HL-60 (cell line): ENCODE measurements around the gene RGS6.

ENCODE experiments used
- DNase-seq, 2 experiments: peaks; one replicate each; pipeline ENCODE4 v3.0.0-alpha.2; 2010 to 2020; ENCODE audit warnings: low read depth in 1 of 2, low spot score in 1 of 2
- H3K27ac ChIP-seq: fragments of 250-450 bp; sonication (Bioruptor Pico); replicated peaks from 2 replicates; pipeline ENCODE4 v1.5.1; 2020; ENCODE audit warnings: mild to moderate bottlenecking, moderate library complexity
- H3K27me3 ChIP-seq: fragments of 250-450 bp; sonication (Bioruptor Pico); 2 replicates; pipeline ENCODE4 v1.5.1; 2021; ENCODE audit warnings: mild to moderate bottlenecking, moderate library complexity; ENCODE audit not compliant: insufficient read depth, poor library complexity, severe bottlenecking
- H3K4me3 ChIP-seq: replicated peaks from 2 replicates; pipeline ENCODE4 v1.5.1; 2011; ENCODE audit warnings: mild to moderate bottlenecking, control low read depth, low read length; ENCODE audit not compliant: insufficient read depth
- GABPA ChIP-seq: IDR thresholded peaks from 2 replicates; pipeline ENCODE4 v1.6.1; 2012; ENCODE audit warnings: low read depth
- POLR2AphosphoS5 ChIP-seq: IDR thresholded peaks from 2 replicates; pipeline ENCODE4 v1.6.1; 2012; ENCODE audit warnings: low read depth
- SPI1 ChIP-seq: IDR thresholded peaks from 2 replicates; pipeline ENCODE4 v1.6.1; 2012; ENCODE audit warnings: low read depth, mild to moderate bottlenecking, borderline replicate concordance
- TF ChIP-seq, protein P1 (sequence below): IDR thresholded peaks from one replicate; pipeline ENCODE4 v1.5.1; 2011; ENCODE audit warnings: low read length, control low read depth, inconsistent platforms; ENCODE audit not compliant: insufficient read depth
- TF ChIP-seq, protein P2 (sequence below): IDR thresholded peaks from 2 replicates; pipeline ENCODE4 v1.6.1; 2012; ENCODE audit warnings: low read depth; ENCODE audit not compliant: insufficient replicate concordance

RGS6 gene

DNA sequence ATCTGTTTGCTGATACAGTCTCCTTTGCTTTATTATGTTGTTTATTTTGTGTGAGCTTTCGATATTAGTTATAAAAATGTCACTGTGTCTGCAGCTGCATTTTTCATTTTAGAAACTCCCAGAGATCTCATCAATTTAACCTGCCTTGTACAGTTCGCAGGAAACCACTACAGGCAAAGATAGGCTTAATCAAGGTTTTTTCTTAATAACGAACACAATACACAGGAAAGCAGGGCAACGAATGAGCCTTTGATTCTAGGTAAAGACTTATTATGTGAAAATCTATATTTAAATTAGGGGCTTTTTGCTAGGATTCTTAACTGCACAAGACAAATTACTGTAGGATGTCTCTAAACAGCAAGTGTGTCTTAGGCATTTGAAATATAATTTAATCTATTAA, 191.9 kb downstream of the RGS6 start:
- H3K27ac ChIP-seq = no peak overlapping the region
- TF ChIP-seq POLR2AphosphoS5 (no peak), GABPA (no peak), SPI1 (no peak)
- TF ChIP-seq, protein P1, sequence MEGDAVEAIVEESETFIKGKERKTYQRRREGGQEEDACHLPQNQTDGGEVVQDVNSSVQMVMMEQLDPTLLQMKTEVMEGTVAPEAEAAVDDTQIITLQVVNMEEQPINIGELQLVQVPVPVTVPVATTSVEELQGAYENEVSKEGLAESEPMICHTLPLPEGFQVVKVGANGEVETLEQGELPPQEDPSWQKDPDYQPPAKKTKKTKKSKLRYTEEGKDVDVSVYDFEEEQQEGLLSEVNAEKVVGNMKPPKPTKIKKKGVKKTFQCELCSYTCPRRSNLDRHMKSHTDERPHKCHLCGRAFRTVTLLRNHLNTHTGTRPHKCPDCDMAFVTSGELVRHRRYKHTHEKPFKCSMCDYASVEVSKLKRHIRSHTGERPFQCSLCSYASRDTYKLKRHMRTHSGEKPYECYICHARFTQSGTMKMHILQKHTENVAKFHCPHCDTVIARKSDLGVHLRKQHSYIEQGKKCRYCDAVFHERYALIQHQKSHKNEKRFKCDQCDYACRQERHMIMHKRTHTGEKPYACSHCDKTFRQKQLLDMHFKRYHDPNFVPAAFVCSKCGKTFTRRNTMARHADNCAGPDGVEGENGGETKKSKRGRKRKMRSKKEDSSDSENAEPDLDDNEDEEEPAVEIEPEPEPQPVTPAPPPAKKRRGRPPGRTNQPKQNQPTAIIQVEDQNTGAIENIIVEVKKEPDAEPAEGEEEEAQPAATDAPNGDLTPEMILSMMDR = no peak
- TF ChIP-seq, protein P2, sequence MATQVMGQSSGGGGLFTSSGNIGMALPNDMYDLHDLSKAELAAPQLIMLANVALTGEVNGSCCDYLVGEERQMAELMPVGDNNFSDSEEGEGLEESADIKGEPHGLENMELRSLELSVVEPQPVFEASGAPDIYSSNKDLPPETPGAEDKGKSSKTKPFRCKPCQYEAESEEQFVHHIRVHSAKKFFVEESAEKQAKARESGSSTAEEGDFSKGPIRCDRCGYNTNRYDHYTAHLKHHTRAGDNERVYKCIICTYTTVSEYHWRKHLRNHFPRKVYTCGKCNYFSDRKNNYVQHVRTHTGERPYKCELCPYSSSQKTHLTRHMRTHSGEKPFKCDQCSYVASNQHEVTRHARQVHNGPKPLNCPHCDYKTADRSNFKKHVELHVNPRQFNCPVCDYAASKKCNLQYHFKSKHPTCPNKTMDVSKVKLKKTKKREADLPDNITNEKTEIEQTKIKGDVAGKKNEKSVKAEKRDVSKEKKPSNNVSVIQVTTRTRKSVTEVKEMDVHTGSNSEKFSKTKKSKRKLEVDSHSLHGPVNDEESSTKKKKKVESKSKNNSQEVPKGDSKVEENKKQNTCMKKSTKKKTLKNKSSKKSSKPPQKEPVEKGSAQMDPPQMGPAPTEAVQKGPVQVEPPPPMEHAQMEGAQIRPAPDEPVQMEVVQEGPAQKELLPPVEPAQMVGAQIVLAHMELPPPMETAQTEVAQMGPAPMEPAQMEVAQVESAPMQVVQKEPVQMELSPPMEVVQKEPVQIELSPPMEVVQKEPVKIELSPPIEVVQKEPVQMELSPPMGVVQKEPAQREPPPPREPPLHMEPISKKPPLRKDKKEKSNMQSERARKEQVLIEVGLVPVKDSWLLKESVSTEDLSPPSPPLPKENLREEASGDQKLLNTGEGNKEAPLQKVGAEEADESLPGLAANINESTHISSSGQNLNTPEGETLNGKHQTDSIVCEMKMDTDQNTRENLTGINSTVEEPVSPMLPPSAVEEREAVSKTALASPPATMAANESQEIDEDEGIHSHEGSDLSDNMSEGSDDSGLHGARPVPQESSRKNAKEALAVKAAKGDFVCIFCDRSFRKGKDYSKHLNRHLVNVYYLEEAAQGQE = no peak
- no peak overlapping the region for H3K4me3 ChIP-seq
- no peak for DNase-seq
- no peaks in the 10 kb centered on the region for H3K27me3 ChIP-seq

DNA sequence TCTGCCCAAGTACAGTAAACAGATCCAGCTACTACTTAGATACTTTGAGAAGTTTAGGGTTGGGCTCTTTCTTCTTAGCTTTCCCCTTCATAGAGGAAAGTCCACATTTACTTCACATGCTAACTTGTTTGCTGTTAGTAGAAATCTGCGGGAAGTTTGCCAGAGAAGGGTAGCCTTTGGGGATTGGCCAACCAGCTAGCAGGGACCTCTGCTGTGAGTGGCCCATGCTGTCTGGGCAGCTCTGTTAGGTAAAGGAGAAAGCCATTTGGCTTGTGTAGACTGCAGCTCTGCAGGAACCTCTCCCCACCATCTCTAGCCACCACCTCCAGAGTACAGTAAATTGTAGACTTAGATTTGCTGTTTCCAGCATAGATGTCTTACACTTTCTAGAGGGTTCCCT, 193.9 kb downstream of the RGS6 start:
- H3K27ac ChIP-seq = no peak overlapping the region
- TF ChIP-seq POLR2AphosphoS5 (no peak), GABPA (no peak), SPI1 (no peak)
- TF ChIP-seq, protein P2 = no peak
- TF ChIP-seq, protein P1 = no peak
- no peak overlapping the region for H3K4me3 ChIP-seq
- no peaks in the 10 kb centered on the region for H3K27me3 ChIP-seq
- no peak for DNase-seq

DNA sequence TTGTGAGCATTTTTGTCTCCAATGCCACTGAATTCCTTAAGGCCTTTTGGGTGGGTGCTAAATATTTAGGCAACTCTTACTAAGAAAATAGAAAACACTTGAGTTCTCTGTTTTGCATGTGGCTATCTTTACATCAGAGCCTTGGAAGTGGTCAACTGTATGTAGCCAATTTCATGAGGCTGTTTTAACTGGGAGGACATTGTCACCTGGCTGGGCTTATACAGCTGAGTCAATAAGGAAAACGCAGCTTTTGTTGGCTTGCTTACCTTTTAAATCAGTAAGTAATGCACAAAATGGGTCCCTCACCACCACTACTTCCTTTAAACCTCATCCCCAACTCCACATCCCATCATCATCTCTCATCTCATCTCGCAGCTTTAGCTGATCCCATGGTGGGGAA, 194.3 kb downstream of the RGS6 start:
- no peak for DNase-seq
- Histone ChIP-seq H3K27me3 (no peaks in the 10 kb centered on the region), H3K27ac (no peak overlapping the region), H3K4me3 (no peak overlapping the region)
- TF ChIP-seq, protein P1 = no peak
- no peak for TF ChIP-seq SPI1
- TF ChIP-seq, protein P2 = no peak
- TF ChIP-seq POLR2AphosphoS5 = no peak
- TF ChIP-seq GABPA = no peak
